ENCODE results near the gene SYTL3.

Gene SYTL3

GRCh38 chr6:158730541-158730907, 80.7 kb downstream of the SYTL3 start:
- H3K4me1 ChIP-seq (ENCODE audit: insufficient read depth, low read length), result no peaks in the 10 kb centered on the region
- no peaks in the 10 kb centered on the region for H3K27me3 ChIP-seq (ENCODE audit: insufficient read depth, low read length)
- H3K27ac ChIP-seq (ENCODE audit: low read length), result no peak overlapping the region
- no peak overlapping the region for H3K4me3 ChIP-seq (ENCODE audit: low read length)
- H3K9me3 ChIP-seq (ENCODE audit: insufficient read depth, low read depth, low read length), result peaks cover 13% of the 10 kb centered on the region
- no peak overlapping the region for H3K9ac ChIP-seq (ENCODE audit: low read depth, low read length)
- H3K36me3 ChIP-seq (ENCODE audit: insufficient read depth, low read depth, low read length), result no peaks in the 10 kb centered on the region

GRCh38 chr6:158735009-158735408, 85.2 kb downstream of the SYTL3 start:
- peaks cover 18% of the 10 kb centered on the region for H3K9me3 ChIP-seq (ENCODE audit: insufficient read depth, low read depth, low read length)
- no peaks in the 10 kb centered on the region for H3K4me1 ChIP-seq (ENCODE audit: insufficient read depth, low read length)
- H3K9ac ChIP-seq (ENCODE audit: low read depth, low read length), result no peak overlapping the region
- no peaks in the 10 kb centered on the region for H3K27me3 ChIP-seq (ENCODE audit: insufficient read depth, low read length)
- H3K27ac ChIP-seq (ENCODE audit: low read length), result no peak overlapping the region
- no peaks in the 10 kb centered on the region for H3K36me3 ChIP-seq (ENCODE audit: insufficient read depth, low read depth, low read length)
- no peak overlapping the region for H3K4me3 ChIP-seq (ENCODE audit: low read length)

GRCh38 chr6:158737082-158737709, 87.3 kb downstream of the SYTL3 start:
- H3K27me3 ChIP-seq (ENCODE audit: insufficient read depth, low read length), result no peaks in the 10 kb centered on the region
- no peak overlapping the region for H3K4me3 ChIP-seq (ENCODE audit: low read length)
- no peaks in the 10 kb centered on the region for H3K36me3 ChIP-seq (ENCODE audit: insufficient read depth, low read depth, low read length)
- H3K4me1 ChIP-seq (ENCODE audit: insufficient read depth, low read length), result no peaks in the 10 kb centered on the region
- H3K9me3 ChIP-seq (ENCODE audit: insufficient read depth, low read depth, low read length), result peaks cover 13% of the 10 kb centered on the region
- no peak overlapping the region for H3K9ac ChIP-seq (ENCODE audit: low read depth, low read length)
- H3K27ac ChIP-seq (ENCODE audit: low read length), result no peak overlapping the region

- no peak overlapping the region for H3K27ac ChIP-seq (ENCODE audit: low read length)
- no peaks in the 10 kb centered on the region for H3K4me1 ChIP-seq (ENCODE audit: insufficient read depth, low read length)
- H3K36me3 ChIP-seq (ENCODE audit: insufficient read depth, low read depth, low read length), result no peaks in the 10 kb centered on the region
- no peak overlapping the region for H3K9ac ChIP-seq (ENCODE audit: low read depth, low read length)
- H3K4me3 ChIP-seq (ENCODE audit: low read length), result no peak overlapping the region
- no peaks in the 10 kb centered on the region for H3K27me3 ChIP-seq (ENCODE audit: insufficient read depth, low read length)
- H3K9me3 ChIP-seq (ENCODE audit: insufficient read depth, low read depth, low read length), result peaks cover 13% of the 10 kb centered on the region
These were observed 88.1 kb downstream of the SYTL3 start for GRCh38 chr6:158737710-158738615.

- Histone ChIP-seq H3K9ac (ENCODE audit: low read depth, low read length) (no peak overlapping the region), H3K27me3 (ENCODE audit: insufficient read depth, low read length) (no peaks in the 10 kb centered on the region), H3K36me3 (ENCODE audit: insufficient read depth, low read depth, low read length) (no peaks in the 10 kb centered on the region), H3K4me1 (ENCODE audit: insufficient read depth, low read length) (no peaks in the 10 kb centered on the region), H3K4me3 (ENCODE audit: low read length) (no peak overlapping the region), H3K9me3 (ENCODE audit: insufficient read depth, low read depth, low read length) (peaks cover 7% of the 10 kb centered on the region; the same call in 1 of the 2 replicates), H3K27ac (ENCODE audit: low read length) (no peak overlapping the region)
These were observed 89.8 kb downstream of the SYTL3 start for GRCh38 chr6:158739673-158740072.

GRCh38 chr6:158743033-158743651, 93.3 kb downstream of the SYTL3 start:
- H3K27me3 ChIP-seq (ENCODE audit: insufficient read depth, low read length), result no peaks in the 10 kb centered on the region
- H3K9me3 ChIP-seq (ENCODE audit: insufficient read depth, low read depth, low read length), result peaks cover 7% of the 10 kb centered on the region; the same call in 1 of the 2 replicates
- no peaks in the 10 kb centered on the region for H3K4me1 ChIP-seq (ENCODE audit: insufficient read depth, low read length)
- H3K9ac ChIP-seq (ENCODE audit: low read depth, low read length), result no peak overlapping the region
- H3K4me3 ChIP-seq (ENCODE audit: low read length), result no peak overlapping the region
- H3K27ac ChIP-seq (ENCODE audit: low read length), result no peak overlapping the region
- H3K36me3 ChIP-seq (ENCODE audit: insufficient read depth, low read depth, low read length), result no peaks in the 10 kb centered on the region

- Histone ChIP-seq H3K4me3 (ENCODE audit: low read length) (no peak overlapping the region), H3K27ac (ENCODE audit: low read length) (no peak overlapping the region), H3K9ac (ENCODE audit: low read depth, low read length) (no peak overlapping the region), H3K4me1 (ENCODE audit: insufficient read depth, low read length) (no peaks in the 10 kb centered on the region), H3K27me3 (ENCODE audit: insufficient read depth, low read length) (no peaks in the 10 kb centered on the region), H3K36me3 (ENCODE audit: insufficient read depth, low read depth, low read length) (no peaks in the 10 kb centered on the region), H3K9me3 (ENCODE audit: insufficient read depth, low read depth, low read length) (no peaks in the 10 kb centered on the region)
These were observed 95.2 kb downstream of the SYTL3 start for GRCh38 chr6:158744986-158745430.

GRCh38 chr6:158751224-158751623, 101.4 kb downstream of the SYTL3 start:
- peaks cover 5% of the 10 kb centered on the region for H3K4me1 ChIP-seq (ENCODE audit: insufficient read depth, low read length)
- H3K9ac ChIP-seq (ENCODE audit: low read depth, low read length), result no peak overlapping the region
- no peaks in the 10 kb centered on the region for H3K36me3 ChIP-seq (ENCODE audit: insufficient read depth, low read depth, low read length)
- H3K9me3 ChIP-seq (ENCODE audit: insufficient read depth, low read depth, low read length), result no peaks in the 10 kb centered on the region
- no peak overlapping the region for H3K27ac ChIP-seq (ENCODE audit: low read length)
- H3K4me3 ChIP-seq (ENCODE audit: low read length), result no peak overlapping the region
- H3K27me3 ChIP-seq (ENCODE audit: insufficient read depth, low read length), result no peaks in the 10 kb centered on the region

- Histone ChIP-seq H3K9ac (ENCODE audit: low read depth, low read length) (no peak overlapping the region), H3K27me3 (ENCODE audit: insufficient read depth, low read length) (no peaks in the 10 kb centered on the region), H3K4me1 (ENCODE audit: insufficient read depth, low read length) (peaks cover 5% of the 10 kb centered on the region), H3K9me3 (ENCODE audit: insufficient read depth, low read depth, low read length) (no peaks in the 10 kb centered on the region), H3K36me3 (ENCODE audit: insufficient read depth, low read depth, low read length) (no peaks in the 10 kb centered on the region), H3K27ac (ENCODE audit: low read length) (no peak overlapping the region), H3K4me3 (ENCODE audit: low read length) (no peak overlapping the region)
These were observed 102.1 kb downstream of the SYTL3 start for GRCh38 chr6:158751921-158752320.

- H3K36me3 ChIP-seq (ENCODE audit: insufficient read depth, low read depth, low read length), result no peaks in the 10 kb centered on the region
- H3K9me3 ChIP-seq (ENCODE audit: insufficient read depth, low read depth, low read length), result no peaks in the 10 kb centered on the region
- no peak overlapping the region for H3K27ac ChIP-seq (ENCODE audit: low read length)
- H3K27me3 ChIP-seq (ENCODE audit: insufficient read depth, low read length), result no peaks in the 10 kb centered on the region
- H3K4me1 ChIP-seq (ENCODE audit: insufficient read depth, low read length), result peaks cover 5% of the 10 kb centered on the region
- H3K4me3 ChIP-seq (ENCODE audit: low read length), result no peak overlapping the region
- H3K9ac ChIP-seq (ENCODE audit: low read depth, low read length), result no peak overlapping the region
These were observed 102.8 kb downstream of the SYTL3 start for GRCh38 chr6:158752613-158753012.

- H3K27ac ChIP-seq (ENCODE audit: low read length), result no peak overlapping the region
- peaks cover 14% of the 10 kb centered on the region for H3K4me1 ChIP-seq (ENCODE audit: insufficient read depth, low read length)
- H3K36me3 ChIP-seq (ENCODE audit: insufficient read depth, low read depth, low read length), result no peaks in the 10 kb centered on the region
- H3K9me3 ChIP-seq (ENCODE audit: insufficient read depth, low read depth, low read length), result no peaks in the 10 kb centered on the region
- no peak overlapping the region for H3K9ac ChIP-seq (ENCODE audit: low read depth, low read length)
- H3K27me3 ChIP-seq (ENCODE audit: insufficient read depth, low read length), result no peaks in the 10 kb centered on the region
- no peak overlapping the region for H3K4me3 ChIP-seq (ENCODE audit: low read length)
These were observed 104.0 kb downstream of the SYTL3 start for GRCh38 chr6:158753811-158754210.
